RPMI7951 (cell line): ENCODE results near the gene MYO3B. TPM values are rescaled to one million over a fixed set of nuclear protein-coding genes. Genes with fewer than 3 reads are reported as not detected.

ENCODE experiments used
- DNase-seq: peaks from one replicate; pipeline ENCODE4 v3.0.0-alpha.2; 2012; ENCODE audit warnings: low read depth
- total RNA-seq: library from RNA; depleted of rRNA; stranded (reverse); fragments of >200 nt; shearing (Covaris generic); gene quantifications from 2 replicates; pipeline ENCODE4 v1.2.3, GENCODE V29; 2014

MYO3B gene
- total RNA-seq, 1 experiment from 2014 or later = 0.12 TPM

GRCh38 chr2:170305711-170306110 lies 127.8 kb downstream of the MYO3B start:
- DNase-seq = no peak

GRCh38 chr2:170306293-170306873 lies 128.4 kb downstream of the MYO3B start:
- DNase-seq = no peak

- DNase-seq = no peak
Observed at GRCh38 chr2:170307052-170307451, 129.1 kb downstream of the MYO3B start.

- DNase-seq = no peak
Observed at GRCh38 chr2:170307555-170308351, 129.8 kb downstream of the MYO3B start.

- DNase-seq = no peak
Observed at GRCh38 chr2:170310876-170311502, 133.0 kb downstream of the MYO3B start.

- peak; percentile 59 for DNase-seq
Observed at GRCh38 chr2:170313347-170313991, 135.5 kb downstream of the MYO3B start.

GRCh38 chr2:170313992-170314348 lies 136.0 kb downstream of the MYO3B start:
- no peak for DNase-seq

GRCh38 chr2:170314744-170315447 lies 136.9 kb downstream of the MYO3B start:
- DNase-seq = no peak

GRCh38 chr2:170320948-170321347 lies 143.0 kb downstream of the MYO3B start:
- DNase-seq = no peak

GRCh38 chr2:170321526-170321925 lies 143.6 kb downstream of the MYO3B start:
- no peak for DNase-seq

GRCh38 chr2:170322140-170322766 lies 144.3 kb downstream of the MYO3B start:
- DNase-seq = no peak

- no peak for DNase-seq
Observed at GRCh38 chr2:170323743-170324142, 145.8 kb downstream of the MYO3B start.

GRCh38 chr2:170324640-170325046 lies 146.7 kb downstream of the MYO3B start:
- peak; percentile 23 for DNase-seq

- no peak for DNase-seq
Observed at GRCh38 chr2:170330881-170331280, 152.9 kb downstream of the MYO3B start.

- DNase-seq = peak; percentile 39
Observed at GRCh38 chr2:170332676-170333402, 154.9 kb downstream of the MYO3B start.

GRCh38 chr2:170335351-170335750 lies 157.4 kb downstream of the MYO3B start:
- DNase-seq = no peak

GRCh38 chr2:170336408-170336807 lies 158.5 kb downstream of the MYO3B start:
- no peak for DNase-seq

- DNase-seq = no peak
Observed at GRCh38 chr2:170336916-170337315, 159.0 kb downstream of the MYO3B start.

GRCh38 chr2:170339322-170339721 lies 161.4 kb downstream of the MYO3B start:
- no peak for DNase-seq
